ENCODE measurements around the gene MACROD1. TPM values are rescaled to one million over a fixed set of nuclear protein-coding genes. Genes with fewer than 3 reads are reported as not detected.

Gene MACROD1
- total and polyA plus RNA-seq, 2 donors (not counting 3 experiments of a cell fraction or from before 2014, with no cell fraction given) = 11.0 to 16.2 TPM

GRCh38 chr11:64043545-64043944, 122.4 kb downstream of the MACROD1 start:
- Histone ChIP-seq H3K27ac (ENCODE audit: insufficient read depth, low read depth, low read length) (no peak overlapping the region), H3K36me3 (ENCODE audit: control insufficient read depth in 2 of 2, extremely low read depth in 1 of 2, insufficient read depth in 2 of 2, low read length in 2 of 2) (no peaks in the 10 kb centered on the region), H3K4me2 (ENCODE audit: insufficient read depth, low read length) (no peak overlapping the region), H3K4me3 (replicated peaks in 1 of 3; ENCODE audit: insufficient read depth in 1 of 3, low read depth in 1 of 3, low read length in 3 of 3) (no peak overlapping the region), H3K9ac (replicated peaks; ENCODE audit: extremely low read depth, insufficient read depth, low read length) (no peak overlapping the region), H4K20me1 (replicated peaks; ENCODE audit: control insufficient read depth, extremely low read depth, insufficient read depth, low read length) (no peaks in the 10 kb centered on the region), H3K9me1 (replicated peaks; ENCODE audit: control insufficient read depth, extremely low read depth, insufficient read depth, low read length) (no peaks in the 10 kb centered on the region), H3K27me3 (ENCODE audit: control insufficient read depth in 2 of 2, insufficient read depth in 2 of 2, low read length in 2 of 2) (no peaks in the 10 kb centered on the region), H3K4me1 (ENCODE audit: control insufficient read depth, extremely low read depth, insufficient read depth, low read length) (no peaks in the 10 kb centered on the region), H3K79me2 (ENCODE audit: control insufficient read depth, insufficient read depth, low read length) (no peaks in the 10 kb centered on the region), H2AFZ (ENCODE audit: low read depth, low read length) (no peak overlapping the region), H3K9me3 (replicated peaks; ENCODE audit: control insufficient read depth, insufficient read depth, low read length) (no peaks in the 10 kb centered on the region)
- POLR2A ChIA-PET = no interaction called here
- CTCF ChIA-PET = no interaction called here
- dilution Hi-C loops (cut with MboI; ENCODE audit: extremely low pct_ligation_motif_present, low sequenced_read_pairs) = no loop called here
- DNase-seq (ENCODE audit: low read depth, low spot score) (no peak), FAIRE-seq (no peak)
- no peak for TF ChIP-seq CTCF (IDR thresholded peaks at IDR 0.05; ENCODE audit: extremely low read depth in 1 of 2, insufficient read depth in 1 of 2, low read depth in 1 of 2, low read length in 2 of 2)
- no peak for TF ChIP-seq POLR2AphosphoS5 (IDR thresholded peaks at IDR 0.05; ENCODE audit: insufficient read depth, low read depth, low read length)
- no peak for TF ChIP-seq GATA2 (IDR thresholded peaks at IDR 0.05; ENCODE audit: insufficient read depth, insufficient read length, low read depth, low read length)
- TF ChIP-seq FOS (IDR thresholded peaks at IDR 0.05; ENCODE audit: borderline replicate concordance, insufficient read depth, low read length) = no peak
- intact Hi-C loops (cut with micrococcal nuclease) = no loop called here
- BruUV-seq (replicated peaks) = no TSS peak

- Histone ChIP-seq H3K27me3 (ENCODE audit: control insufficient read depth in 2 of 2, insufficient read depth in 2 of 2, low read length in 2 of 2) (peaks cover 3 to 4% of the 10 kb centered on the region in 2 experiments), H3K27ac (ENCODE audit: insufficient read depth, low read depth, low read length) (no peak overlapping the region), H2AFZ (ENCODE audit: low read depth, low read length) (no peak overlapping the region), H3K36me3 (ENCODE audit: control insufficient read depth in 2 of 2, extremely low read depth in 1 of 2, insufficient read depth in 2 of 2, low read length in 2 of 2) (no peaks in the 10 kb centered on the region), H3K9me1 (replicated peaks; ENCODE audit: control insufficient read depth, extremely low read depth, insufficient read depth, low read length) (no peaks in the 10 kb centered on the region), H3K4me2 (ENCODE audit: insufficient read depth, low read length) (no peak overlapping the region), H3K9ac (replicated peaks; ENCODE audit: extremely low read depth, insufficient read depth, low read length) (no peak overlapping the region), H3K4me3 (replicated peaks in 1 of 3; ENCODE audit: insufficient read depth in 1 of 3, low read depth in 1 of 3, low read length in 3 of 3) (no peak overlapping the region), H3K4me1 (ENCODE audit: control insufficient read depth, extremely low read depth, insufficient read depth, low read length) (no peaks in the 10 kb centered on the region), H3K9me3 (replicated peaks; ENCODE audit: control insufficient read depth, insufficient read depth, low read length) (no peaks in the 10 kb centered on the region), H4K20me1 (replicated peaks; ENCODE audit: control insufficient read depth, extremely low read depth, insufficient read depth, low read length) (no peaks in the 10 kb centered on the region), H3K79me2 (ENCODE audit: control insufficient read depth, insufficient read depth, low read length) (no peaks in the 10 kb centered on the region)
- DNase-seq (ENCODE audit: low read depth, low spot score) = no peak
- intact Hi-C loops (cut with micrococcal nuclease) (no loop called here), dilution Hi-C loops (cut with MboI; ENCODE audit: extremely low pct_ligation_motif_present, low sequenced_read_pairs) (no loop called here)
- TF ChIP-seq EZH2 (IDR thresholded peaks at IDR 0.05; ENCODE audit: borderline replicate concordance, low read depth, low read length, severe bottlenecking) (no peak), FOS (IDR thresholded peaks at IDR 0.05; ENCODE audit: borderline replicate concordance, insufficient read depth, low read length) (no peak), JUN (IDR thresholded peaks at IDR 0.05; ENCODE audit: borderline replicate concordance, insufficient read depth, insufficient read length, low read depth) (no peak), MAX (IDR thresholded peaks at IDR 0.05; ENCODE audit: insufficient read depth, insufficient read length) (no peak), GATA2 (IDR thresholded peaks at IDR 0.05; ENCODE audit: insufficient read depth, insufficient read length, low read depth, low read length) (no peak), POLR2AphosphoS5 (IDR thresholded peaks at IDR 0.05; ENCODE audit: insufficient read depth, low read depth, low read length) (no peak)
- ChIA-PET CTCF (interaction anchor here (0.9 kb wide), 1 partner anchor 17 kb away, joined by 3 read pairs; no protein-coding TSS in a partner anchor), POLR2A (no interaction called here)
- FAIRE-seq = no peak
- no TSS peak for BruUV-seq (replicated peaks)
Measured at GRCh38 chr11:64042301-64042700, 123.6 kb downstream of the MACROD1 start.

Data from endothelial cell of umbilical vein (primary cell).